Mucosa of gallbladder (tissue), 1 donor: Measurements from ENCODE around the gene CMKLR1. TPM values are rescaled to one million over a fixed set of nuclear protein-coding genes. Genes with fewer than 3 reads are reported as not detected.

Experiments used
- total RNA-seq: library from RNA; stranded (reverse); gene quantifications from one replicate; pipeline ENCODE4 v1.2.1, GENCODE V29; 2021
- donor health status: DM: no; HTN: no; CAD: no.

CMKLR1 gene
- total RNA-seq, 1 donor from 2014 or later = 8.4 TPM

Other genes with a start within 250 kb of the CMKLR1 start
- 0.26 TPM for gene WSCD2, start 210.0 kb downstream of the CMKLR1 start, total RNA-seq
- gene FICD, start 176.0 kb upstream of the CMKLR1 start, total RNA-seq = 7.6 TPM
- 42.3 TPM for gene SART3, start 221.9 kb upstream of the CMKLR1 start, total RNA-seq
- 129 TPM for gene ISCU, start 223.3 kb upstream of the CMKLR1 start, total RNA-seq